Dedifferentiated amniotic fluid mesenchymal stem cell (primary cell): ENCODE results near the gene NUTM2F.
A peak's percentile ranks its signal among the peaks of the same experiment; 100 is the strongest.
"Not testable (repeated sequence)": the region's sequence is repeated elsewhere in the genome, so short reads cannot be mapped to it uniquely, and the experiment has no call there.

Experiments used
- DNase-seq: peaks from one replicate; pipeline ENCODE4 v3.0.0-alpha.2; 2016; ENCODE audit errors: extremely low spot score

The NUTM2F gene

GRCh38 chr9:94315034-94315984, 13.1 kb downstream of the NUTM2F start:
- not testable (repeated sequence) for DNase-seq

- DNase-seq: no peak
These were observed 25.1 kb downstream of the NUTM2F start for GRCh38 chr9:94303321-94303720.

GRCh38 chr9:94302426-94302825, 26.0 kb downstream of the NUTM2F start:
- DNase-seq: no peak

- no peak for DNase-seq
These were observed 26.9 kb downstream of the NUTM2F start for GRCh38 chr9:94301583-94301982.

- no peak for DNase-seq
These were observed 27.8 kb downstream of the NUTM2F start for GRCh38 chr9:94300470-94301301.

GRCh38 chr9:94298949-94299599, 29.4 kb downstream of the NUTM2F start:
- no peak for DNase-seq

GRCh38 chr9:94289691-94290090, 38.8 kb downstream of the NUTM2F start:
- DNase-seq: peak; percentile 45

- DNase-seq: no peak
These were observed 40.4 kb downstream of the NUTM2F start for GRCh38 chr9:94287877-94288513.

GRCh38 chr9:94286116-94286515, 42.3 kb downstream of the NUTM2F start:
- no peak for DNase-seq

- no peak for DNase-seq
These were observed 47.3 kb downstream of the NUTM2F start for GRCh38 chr9:94281101-94281500.

GRCh38 chr9:94280409-94280989, 47.9 kb downstream of the NUTM2F start:
- no peak for DNase-seq

GRCh38 chr9:94277885-94278536, 50.4 kb downstream of the NUTM2F start:
- DNase-seq: no peak

GRCh38 chr9:94277029-94277428, 51.4 kb downstream of the NUTM2F start:
- DNase-seq: not testable (repeated sequence)

- DNase-seq: no peak
These were observed 58.4 kb downstream of the NUTM2F start for GRCh38 chr9:94270009-94270408.

- no peak for DNase-seq
These were observed 59.2 kb downstream of the NUTM2F start for GRCh38 chr9:94269264-94269663.
